HL-60 (cell line): ENCODE results near the gene OGFOD3.

ENCODE experiments used
- POLR2AphosphoS5 ChIP-seq: IDR thresholded peaks from 2 replicates; pipeline ENCODE4 v1.6.1; 2012; ENCODE audit warnings: low read depth
- TF ChIP-seq, protein P1 (sequence below): IDR thresholded peaks from one replicate; pipeline ENCODE4 v1.5.1; 2011; ENCODE audit warnings: low read length, control low read depth, inconsistent platforms; ENCODE audit not compliant: insufficient read depth

GRCh38 chr17:82378741-82379021 is 39.7 kb downstream of the OGFOD3 start:
- TF ChIP-seq POLR2AphosphoS5, result no peak
- TF ChIP-seq, protein P1, sequence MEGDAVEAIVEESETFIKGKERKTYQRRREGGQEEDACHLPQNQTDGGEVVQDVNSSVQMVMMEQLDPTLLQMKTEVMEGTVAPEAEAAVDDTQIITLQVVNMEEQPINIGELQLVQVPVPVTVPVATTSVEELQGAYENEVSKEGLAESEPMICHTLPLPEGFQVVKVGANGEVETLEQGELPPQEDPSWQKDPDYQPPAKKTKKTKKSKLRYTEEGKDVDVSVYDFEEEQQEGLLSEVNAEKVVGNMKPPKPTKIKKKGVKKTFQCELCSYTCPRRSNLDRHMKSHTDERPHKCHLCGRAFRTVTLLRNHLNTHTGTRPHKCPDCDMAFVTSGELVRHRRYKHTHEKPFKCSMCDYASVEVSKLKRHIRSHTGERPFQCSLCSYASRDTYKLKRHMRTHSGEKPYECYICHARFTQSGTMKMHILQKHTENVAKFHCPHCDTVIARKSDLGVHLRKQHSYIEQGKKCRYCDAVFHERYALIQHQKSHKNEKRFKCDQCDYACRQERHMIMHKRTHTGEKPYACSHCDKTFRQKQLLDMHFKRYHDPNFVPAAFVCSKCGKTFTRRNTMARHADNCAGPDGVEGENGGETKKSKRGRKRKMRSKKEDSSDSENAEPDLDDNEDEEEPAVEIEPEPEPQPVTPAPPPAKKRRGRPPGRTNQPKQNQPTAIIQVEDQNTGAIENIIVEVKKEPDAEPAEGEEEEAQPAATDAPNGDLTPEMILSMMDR, result no peak
